ENCODE measurements around the gene COMTD1.

COMTD1 gene

DNA sequence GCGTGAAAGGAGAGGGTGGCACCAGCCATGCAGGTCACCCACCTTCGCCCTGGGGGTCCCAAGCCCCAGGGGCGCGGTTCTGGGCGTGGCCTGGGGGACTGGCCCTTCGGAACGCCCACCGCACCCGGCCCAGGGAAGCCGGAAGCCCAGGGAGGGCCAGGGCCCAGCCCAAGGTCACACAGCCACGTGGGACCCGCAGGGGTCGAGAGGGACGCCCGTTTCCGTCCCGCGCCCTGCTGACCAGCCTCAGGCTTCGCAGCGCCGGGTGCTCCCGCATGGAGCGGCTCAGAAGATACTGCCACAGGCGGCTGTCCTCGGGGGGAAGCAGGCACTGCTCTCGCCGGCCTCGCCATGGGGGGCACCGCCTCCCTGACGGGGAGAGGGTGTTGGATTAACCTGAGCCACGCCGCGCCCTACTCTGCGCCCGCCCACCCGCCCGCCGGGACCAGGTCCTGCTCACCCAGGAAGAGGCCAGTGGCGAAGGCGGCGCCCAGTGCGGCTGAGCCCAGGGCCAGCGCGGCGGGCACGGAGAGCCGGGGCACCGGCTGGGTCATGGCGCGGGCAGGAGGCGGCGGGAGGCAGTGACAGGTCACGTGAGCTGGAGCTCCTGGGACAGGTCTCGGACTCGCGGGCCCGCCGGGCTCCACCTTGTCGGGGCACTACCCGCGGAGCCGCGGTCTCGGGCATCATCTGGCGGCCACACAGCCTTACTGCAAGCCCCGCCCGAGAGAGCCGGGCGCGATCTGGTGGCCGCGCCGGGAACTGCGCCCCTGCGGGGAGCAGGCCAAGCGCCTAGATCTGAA, at the start of gene COMTD1:
Gene COMTD1, minus strand, starts transcription at position 583 of the 803 bp plus-strand sequence. Its CDS starts 29 bp downstream, at position 554.
- DNase-seq: peak; percentile 92

DNA sequence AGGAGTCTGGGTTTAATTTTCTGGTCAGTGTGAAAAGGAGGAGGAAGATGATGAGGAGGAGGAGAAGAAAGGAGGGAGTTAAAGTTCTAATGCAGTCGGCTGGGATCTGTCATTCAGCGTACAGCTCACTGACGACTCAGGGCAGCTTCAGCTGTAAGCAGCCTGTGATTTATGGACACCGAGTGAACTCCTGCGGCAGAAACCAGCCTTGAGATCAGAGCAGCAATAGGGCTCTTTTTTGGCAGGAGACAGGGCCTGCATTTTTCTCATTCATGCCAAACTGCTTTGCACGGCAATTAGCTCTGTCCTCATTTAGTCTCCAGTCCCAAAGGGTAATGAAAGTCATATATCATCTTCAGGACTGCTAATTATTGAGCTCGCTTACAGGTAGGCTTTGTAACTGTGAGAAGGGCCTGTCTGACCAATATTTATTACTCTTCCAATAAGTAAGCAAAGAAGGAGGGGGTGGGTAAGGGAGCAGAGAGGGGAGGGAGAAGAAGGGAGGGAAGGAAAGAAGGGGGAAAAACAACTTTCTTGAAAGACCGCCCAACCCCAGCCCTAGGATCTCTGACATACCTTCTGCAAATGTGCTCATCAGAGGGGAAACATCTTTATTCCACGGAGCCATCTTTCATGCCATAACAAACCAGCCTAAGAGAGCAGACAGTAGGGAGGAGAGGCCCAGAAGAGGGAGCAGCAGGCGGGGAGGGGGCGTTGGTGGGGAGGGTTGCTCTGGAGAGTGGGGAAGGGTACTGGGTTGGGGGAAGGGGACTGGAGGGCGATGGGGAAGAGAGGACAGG, 48.1 kb upstream of the COMTD1 start:
- no peak for DNase-seq

DNA sequence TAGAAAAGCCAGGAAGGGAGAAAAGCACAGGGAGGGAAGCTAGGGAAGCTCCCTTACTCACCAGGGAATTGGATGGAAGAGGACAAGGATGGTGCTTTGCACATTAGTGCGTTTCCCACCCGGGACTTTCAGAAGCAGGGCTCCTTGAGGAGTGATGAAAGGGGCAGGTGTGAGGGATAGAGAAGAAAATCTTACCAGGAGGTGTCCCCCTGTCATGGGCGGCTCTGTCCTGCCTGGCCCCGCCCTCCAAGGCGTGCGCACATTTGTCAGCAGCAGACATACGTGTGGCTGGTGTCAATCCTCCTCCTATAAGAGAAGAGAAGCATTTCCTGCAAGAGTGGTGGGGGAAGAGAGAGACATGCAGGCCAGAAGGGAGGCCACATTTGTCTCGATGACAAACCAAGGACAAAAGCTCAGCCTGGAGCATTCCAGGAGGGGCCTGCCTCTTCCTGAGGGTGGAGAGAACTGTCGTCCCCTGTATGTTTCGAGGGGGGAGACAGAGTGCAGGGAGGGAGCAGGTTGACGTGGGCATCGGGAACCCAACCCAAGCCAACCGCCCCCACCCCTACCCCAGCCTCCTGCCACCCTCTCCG, 47.4 kb upstream of the COMTD1 start:
- DNase-seq: no peak

DNA sequence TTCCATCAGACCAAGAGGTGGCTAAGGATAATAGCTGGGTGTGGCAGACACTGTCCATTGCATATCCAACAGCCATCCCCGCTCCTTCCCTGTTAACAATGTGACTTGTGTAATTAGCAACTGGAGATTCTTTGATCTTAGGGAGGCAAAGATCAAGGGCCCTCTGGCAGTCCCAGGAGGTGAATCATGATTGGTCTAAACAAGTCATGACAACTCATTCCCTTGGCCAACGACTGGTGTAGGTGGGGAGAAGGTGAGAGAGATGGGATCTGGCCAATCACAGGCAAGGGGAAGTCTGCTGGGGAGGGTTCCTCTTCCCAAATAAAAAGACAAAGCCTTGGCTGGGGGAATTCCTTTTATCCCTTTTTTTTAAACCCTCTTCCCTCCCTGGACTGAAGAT, 46.2 kb upstream of the COMTD1 start:
- no peak for DNase-seq

DNA sequence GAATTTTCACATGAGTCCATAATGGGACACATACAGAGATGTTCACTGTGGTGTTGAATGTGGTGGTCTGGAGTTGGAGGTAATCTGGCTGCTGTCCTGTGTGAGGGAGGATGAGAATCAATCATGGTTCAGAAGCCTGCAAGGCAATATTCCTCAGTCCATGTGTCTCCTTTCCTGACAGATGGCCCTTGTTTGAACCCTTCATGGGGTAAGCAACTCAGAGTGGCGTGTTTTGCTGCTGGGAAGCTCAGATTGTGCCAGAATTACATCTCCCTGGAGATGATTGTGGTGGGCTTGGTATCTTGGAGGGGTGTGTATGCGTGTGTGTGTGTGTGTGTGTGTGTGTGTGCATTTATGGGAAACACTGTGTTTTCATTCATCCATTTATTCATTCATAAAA, 44.5 kb upstream of the COMTD1 start:
- DNase-seq: no peak

DNA sequence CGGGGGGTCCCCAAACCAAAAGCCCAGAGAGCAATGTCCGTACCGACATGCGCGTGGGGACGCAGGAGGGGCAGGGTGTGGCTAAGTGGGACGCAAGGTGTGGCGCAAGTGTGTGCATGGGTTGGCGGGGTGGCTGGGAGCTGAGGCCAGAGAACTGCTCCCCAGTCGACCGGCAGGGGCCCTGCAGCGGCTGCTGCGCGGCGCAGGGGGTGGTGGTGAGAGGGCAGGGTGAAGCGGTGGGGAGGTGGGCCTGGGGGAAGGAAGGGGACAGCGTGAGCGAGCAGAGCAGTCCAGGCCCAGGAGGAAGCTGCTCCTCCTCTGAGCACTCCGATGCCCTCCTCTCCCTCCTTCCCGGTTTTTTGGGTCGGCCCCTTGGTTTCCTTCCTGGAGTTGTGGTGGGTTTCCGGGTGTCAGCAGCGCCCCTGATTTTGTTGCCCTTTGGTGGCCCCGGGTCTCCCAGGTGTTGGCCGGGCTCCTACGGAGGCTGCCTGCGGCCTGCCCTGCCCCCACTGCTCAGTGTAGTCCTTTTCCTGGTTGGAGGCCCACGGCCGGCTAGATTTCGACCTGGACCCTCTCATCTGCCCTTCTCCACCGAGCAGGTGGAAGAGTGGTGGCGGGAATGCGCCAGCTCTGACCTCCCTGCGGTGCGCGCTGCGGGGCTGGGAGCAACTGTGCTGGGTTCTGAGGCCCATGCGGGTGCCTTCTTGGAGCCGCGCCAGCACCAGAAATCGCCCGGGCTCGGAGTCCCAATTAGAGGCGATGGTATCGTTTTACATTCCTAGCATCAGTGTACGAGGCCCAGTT, 40.5 kb upstream of the COMTD1 start:
- no peak for DNase-seq

DNA sequence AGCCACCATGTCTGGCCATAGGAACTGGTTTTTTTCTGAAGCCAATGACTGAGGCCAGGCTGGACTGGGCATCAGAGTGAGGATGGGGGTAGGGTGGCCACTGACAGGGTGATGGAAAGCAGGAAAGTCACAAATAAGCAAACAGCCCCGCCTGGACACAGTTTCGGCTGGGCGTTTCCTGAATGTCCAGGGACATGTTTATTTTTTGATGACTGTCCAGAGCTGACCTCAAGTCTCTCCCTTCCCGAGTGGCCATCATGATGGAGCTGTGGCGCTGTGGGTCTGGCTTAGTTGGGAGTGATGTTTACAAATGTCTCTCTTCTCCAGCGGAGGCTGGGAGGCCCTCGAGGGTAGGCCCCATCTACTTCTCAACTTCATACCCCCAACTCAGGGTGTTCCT, 37.1 kb upstream of the COMTD1 start:
- DNase-seq: no peak

DNA sequence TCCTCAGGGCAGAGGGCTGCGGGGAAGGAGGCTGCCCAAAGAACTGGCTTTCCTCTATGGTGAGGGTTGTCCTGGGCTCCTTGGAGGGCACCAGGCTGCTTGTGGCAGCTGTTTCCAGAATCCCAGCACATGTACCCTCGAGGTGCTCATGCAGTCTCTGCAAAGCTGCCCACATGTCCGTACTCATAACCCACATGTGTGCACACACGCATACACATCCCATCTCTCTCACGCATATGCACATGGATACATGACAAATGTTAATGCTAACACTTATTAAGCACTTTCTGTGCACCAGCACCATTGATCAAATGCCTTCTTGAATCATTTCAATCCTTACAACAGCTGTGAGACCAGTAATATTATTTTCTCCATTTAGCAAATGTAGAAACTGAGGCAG, 36.3 kb upstream of the COMTD1 start:
- DNase-seq: no peak

DNA sequence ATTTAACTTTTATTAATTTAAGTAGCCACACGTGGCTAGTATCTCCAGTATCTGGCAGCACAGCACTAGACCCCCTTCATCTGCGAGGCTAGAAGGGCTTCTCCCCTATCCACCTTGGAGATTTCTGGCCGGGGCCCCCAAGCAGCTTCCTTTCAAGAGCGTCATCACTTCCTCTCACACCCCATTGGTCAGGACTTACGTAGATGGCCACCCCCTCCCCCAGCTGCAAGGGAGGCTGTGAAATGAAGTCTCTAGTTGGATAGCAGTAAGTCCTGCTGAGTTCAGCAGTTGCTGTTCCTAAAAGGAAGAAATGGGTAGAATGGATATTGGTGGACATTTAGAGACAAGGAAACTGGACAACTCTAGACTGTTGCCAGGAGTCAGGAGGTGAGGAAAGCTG, 33.8 kb upstream of the COMTD1 start:
- no peak for DNase-seq

DNA sequence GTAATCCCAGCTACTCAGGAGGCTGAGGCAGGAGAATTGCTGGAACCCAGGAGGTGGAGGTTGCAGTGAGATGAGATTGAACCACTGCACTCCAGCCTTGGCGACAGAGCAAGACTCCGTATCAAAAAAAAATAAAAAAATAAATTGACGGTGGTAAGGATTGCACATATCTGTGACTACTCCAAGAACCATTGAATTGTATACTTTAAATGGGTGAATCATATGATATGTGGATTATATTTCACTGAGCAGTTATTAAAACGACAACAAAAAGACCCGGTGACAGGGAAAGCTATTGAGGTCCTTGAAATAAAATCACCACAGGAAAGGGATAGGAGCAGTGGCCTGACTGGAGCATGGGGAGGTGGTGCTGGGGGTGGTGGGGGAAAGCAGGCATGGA, 31.2 kb upstream of the COMTD1 start:
- DNase-seq: no peak

DNA sequence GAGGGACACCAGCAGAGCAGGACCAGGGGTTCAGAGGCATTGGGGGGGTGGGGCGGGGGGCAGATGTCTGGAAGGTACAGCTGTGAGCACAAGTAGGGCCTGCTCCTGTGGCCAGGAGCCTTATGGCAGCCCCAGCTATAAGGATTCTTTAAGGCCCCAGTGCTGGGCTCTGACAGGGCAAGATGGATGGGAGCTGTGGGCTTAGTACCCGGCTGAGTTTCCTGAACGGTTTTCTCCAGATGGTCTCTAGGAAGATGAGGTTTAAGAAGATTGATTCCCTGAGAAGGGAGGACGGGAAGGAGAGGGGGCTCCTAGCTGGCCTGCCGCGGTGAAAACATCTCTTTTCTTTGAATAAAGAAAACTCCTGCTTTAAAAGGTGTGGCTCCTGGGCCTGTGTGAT, 30.1 kb upstream of the COMTD1 start:
- DNase-seq: no peak

DNA sequence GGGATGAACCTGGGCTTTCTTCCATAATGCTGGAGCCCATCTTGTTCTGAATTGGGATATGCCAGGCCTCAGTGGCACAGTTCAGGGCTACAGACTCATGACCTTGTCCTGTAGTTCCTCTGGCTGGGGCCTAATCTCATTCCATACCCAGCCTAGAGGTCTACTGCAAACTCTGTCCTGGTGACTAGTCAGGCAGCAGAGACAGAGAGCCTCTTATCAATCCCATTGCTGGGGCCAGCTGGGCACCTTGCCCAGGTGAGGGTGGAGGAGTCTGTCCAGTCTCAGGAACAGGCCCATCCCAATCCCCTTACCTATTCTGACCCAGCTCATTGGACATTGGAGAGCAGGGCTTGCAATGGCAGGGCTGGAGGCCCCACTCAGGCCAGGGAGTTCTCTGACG, 28.0 kb upstream of the COMTD1 start:
- no peak for DNase-seq

DNA sequence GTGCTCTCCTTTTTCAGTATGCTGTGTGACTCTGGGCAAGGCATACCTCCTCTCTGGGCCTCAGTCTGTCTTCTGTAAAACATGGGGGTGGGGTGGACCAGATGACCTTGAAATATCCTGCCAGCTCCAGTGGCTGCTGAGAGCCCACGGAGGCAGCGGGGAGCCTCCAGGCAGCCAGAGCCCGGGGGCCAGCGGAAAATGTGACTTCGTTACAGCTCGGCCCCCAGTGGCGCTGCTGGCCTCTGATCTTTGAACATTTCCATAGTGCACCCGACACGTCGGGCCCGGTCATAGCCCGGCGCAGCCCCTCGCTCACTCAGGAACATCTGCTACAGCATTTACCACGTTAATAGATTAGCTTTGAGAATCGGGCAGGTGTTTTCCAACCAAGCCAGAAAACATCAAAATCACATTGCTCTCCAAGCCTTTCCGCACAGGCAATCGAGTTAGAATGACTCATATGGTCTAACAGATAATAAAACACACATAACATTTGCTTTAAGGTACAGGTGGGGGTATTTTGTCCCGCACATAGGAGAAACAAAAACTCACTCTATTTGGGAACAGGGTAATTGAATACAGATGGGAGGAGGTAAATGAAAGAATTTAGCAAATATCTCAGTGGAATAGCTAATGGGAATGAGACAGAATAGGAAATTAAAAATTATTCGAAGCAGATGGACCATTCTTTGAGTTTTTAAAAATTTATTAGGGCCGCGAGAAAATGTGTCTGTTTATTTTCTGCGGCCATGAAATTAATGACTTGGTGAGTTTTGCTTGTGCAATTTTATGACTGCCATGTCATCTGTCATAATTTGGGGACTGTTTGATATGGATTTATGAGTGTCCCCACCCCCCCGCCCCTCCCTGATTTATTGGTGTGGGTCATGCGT, 26.3 kb upstream of the COMTD1 start:
- no peak for DNase-seq

DNA sequence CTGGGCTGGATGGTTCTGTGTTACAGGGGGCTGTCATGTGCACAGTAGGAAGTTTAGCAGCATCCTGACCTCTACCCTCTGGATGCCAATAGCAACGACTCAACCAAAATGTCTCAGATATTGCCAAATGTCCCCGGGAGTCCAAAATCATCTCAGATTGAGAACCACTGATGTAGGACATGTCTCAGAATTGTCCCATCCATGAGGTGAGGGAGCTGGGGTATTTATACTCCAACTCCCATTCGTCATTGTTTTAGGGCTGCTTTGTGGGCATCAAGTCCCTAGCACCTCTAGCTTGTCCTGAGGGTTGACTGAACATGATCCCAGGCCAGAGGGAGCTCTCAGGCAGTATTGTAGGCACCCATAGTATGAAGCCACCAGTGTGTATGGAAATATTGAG, 25.2 kb upstream of the COMTD1 start:
- DNase-seq: no peak

DNA sequence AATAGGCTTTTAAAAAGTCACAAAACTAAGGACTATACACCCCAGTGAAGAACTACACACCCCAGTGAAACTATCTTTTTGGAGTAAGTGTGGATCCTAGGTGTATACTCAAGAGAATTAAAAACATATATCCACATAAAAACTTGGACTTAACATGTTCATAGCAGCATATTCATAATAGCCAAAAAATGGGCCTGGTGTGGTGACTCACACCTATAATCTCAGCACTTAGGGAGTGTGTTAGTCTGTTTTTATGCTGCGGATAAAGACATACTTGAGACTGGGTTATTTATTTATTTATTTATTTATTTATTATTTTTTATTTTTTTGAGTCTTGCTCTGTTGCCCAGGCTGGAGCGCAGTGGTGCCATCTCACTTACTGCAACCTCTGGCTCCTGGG, 19.0 kb upstream of the COMTD1 start:
- no peak for DNase-seq

DNA sequence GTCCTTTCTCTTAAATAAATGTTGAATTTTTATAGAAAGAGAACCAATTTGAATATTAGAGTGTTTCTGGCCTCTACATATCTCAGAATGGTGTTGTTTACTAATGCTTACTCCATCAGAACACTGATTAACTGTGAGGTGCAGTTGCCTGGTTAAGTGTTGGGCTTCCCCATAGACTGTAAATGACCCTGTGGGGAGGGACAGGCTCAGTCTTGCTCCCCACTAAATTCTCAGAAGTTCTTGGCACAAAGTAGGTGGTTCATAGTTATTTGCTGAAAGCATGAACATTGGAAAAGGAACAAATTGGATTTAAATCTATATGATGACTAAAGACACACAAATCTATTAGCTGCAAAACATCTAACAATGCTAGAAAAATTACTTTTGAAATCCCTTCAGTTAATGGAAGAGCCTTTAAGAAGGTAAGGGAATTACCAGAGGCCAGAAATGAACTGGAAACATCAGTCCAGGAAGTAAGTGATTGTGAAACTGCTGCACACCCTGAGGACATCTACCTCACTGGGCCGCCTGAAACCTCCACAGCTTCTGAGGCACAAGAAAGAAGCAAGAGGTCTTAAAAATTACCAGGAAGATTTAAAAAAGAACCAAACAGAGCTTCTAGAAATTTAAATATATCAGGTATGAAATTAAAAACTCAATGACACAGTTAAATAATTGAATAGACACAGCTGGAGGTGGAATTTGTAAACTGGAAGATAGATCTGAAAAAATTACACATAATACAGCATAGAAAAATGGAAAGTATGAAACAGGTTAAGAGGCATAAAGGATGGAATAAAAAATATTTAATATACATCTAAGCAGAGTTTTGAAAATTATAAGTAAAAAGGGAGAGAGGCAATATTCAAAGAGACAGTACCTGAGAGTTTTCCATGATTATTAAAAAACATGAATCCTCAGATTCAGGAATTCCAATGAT, 17.8 kb upstream of the COMTD1 start:
- DNase-seq: no peak

DNA sequence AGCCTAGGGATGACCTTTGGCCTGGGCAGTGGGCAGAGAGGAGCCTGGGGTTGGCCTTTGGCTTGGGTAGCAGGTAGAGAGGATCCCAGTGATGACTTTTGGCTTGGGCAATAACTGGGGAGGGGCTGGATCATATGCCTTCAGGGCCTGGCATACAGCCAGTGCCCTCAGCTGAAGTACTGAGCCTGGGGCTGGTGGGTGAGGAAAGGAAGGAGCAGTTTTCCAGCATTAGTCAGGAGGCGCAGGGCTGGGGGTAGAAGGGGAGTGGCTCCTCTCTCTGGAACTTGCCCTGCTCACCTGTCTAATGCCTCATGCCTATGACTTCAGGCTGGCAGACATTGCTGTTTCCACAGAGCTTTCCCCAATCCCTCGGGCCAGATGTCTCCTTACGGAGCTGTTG, 15.2 kb upstream of the COMTD1 start:
- DNase-seq: no peak

DNA sequence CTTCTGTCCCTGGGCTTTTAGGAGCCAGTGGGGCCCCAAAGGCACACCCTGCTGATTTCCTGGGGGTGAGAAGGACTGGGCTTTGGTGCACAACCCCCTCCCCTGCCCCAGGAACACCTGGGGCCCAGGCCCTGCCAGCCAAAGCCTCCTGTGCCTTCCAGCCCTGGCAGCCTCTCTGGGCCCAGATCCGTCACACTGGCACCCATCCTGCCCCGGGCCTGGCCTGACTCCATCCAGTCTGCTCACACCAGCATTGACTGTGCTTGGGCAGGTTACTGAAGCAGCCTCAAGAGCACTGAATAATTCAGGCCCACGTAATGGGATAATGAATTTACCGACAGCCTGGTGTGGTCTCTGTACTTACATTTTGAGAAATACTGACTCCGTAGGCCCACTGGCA, 12.0 kb upstream of the COMTD1 start:
- no peak for DNase-seq

DNA sequence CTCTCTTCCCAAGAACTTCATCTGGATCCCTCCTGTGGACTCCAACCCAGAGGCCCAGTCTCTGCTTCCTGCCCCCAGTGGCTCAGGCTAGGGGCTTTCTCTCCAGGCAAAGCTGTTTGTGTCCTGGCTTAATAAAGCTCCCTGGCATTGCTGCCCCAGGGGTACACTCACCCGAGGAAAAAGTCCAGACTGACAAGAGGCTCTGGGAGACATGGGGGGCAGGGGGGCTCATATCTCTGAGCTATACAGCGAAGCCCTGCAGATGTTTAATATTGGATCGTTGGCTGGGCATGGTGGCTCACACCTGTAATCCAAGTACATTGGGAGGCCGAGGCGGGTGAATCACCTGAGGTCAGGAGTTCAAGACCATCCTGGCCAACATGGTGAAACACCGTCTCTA, 10.7 kb upstream of the COMTD1 start:
- no peak for DNase-seq

DNA sequence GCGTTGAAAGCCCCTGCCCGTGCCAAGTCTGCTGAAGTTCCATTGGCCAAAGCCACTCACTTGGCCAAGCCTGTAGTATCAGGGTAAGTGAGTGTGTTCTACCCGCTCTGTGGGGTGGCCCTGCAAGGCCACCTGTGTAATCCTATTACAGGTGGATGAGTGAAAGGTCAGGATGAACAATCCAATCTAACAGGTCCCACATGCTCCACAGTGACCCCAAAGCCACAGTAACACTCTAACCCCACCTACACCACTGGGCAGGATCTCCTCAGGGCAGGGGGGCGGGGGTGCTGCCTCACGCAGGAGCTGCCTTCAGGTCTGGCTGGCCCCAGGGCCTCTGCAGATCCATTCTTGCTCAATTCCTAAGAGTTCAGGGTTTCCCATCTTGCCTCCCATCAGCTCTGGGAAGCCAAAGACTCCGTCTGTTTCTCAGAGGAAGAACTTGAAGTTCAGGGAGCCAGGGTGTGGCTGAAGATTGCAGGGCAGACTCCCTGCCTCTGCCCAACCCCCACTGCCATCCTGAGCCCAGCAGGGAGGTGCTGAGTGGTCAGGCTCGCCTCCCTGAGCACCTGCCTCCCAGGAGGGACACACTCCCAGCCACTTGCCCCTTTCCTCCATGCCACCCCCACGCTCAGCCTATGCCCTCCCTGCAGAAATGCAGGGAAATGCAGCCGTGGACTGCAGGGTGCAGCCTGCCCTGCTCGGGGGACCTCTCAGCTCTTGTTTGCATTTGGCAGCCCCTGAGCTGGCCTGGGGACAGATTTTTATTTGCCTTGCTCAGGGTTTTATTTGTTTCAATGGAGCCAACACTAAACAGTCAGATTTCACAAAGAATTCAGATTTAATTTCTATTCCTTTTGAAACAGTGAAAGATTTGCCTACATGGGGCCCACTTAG, 9.8 kb upstream of the COMTD1 start:
- no peak for DNase-seq
